GM06990 (cell line): ENCODE measurements around the gene ZCCHC24.

Experiments used
- DNase-seq: peaks from one replicate; pipeline ENCODE4 v3.0.0-alpha.2; 2011; ENCODE audit not compliant: insufficient read length; ENCODE audit errors: extremely low read depth
- H3K27me3 ChIP-seq: replicated peaks from 2 replicates; pipeline ENCODE4 v1.6.0; 2011; ENCODE audit warnings: low read length; ENCODE audit not compliant: control insufficient read depth, insufficient read depth
- H3K36me3 ChIP-seq: 2 replicates; pipeline ENCODE4 v1.5.1; 2011; ENCODE audit warnings: low read length; ENCODE audit not compliant: control insufficient read depth, insufficient read depth
- H3K4me3 ChIP-seq: replicated peaks from 2 replicates; pipeline ENCODE4 v1.5.1; 2011; ENCODE audit warnings: low read depth, mild to moderate bottlenecking, control low read depth, low read length
- TF ChIP-seq, protein P1 (sequence below): IDR thresholded peaks from 2 replicates; pipeline ENCODE4 v1.5.1; 2011; ENCODE audit warnings: low read length, control low read depth, mild to moderate bottlenecking, inconsistent platforms; ENCODE audit not compliant: insufficient read depth, poor library complexity, severe bottlenecking

Gene ZCCHC24

DNA sequence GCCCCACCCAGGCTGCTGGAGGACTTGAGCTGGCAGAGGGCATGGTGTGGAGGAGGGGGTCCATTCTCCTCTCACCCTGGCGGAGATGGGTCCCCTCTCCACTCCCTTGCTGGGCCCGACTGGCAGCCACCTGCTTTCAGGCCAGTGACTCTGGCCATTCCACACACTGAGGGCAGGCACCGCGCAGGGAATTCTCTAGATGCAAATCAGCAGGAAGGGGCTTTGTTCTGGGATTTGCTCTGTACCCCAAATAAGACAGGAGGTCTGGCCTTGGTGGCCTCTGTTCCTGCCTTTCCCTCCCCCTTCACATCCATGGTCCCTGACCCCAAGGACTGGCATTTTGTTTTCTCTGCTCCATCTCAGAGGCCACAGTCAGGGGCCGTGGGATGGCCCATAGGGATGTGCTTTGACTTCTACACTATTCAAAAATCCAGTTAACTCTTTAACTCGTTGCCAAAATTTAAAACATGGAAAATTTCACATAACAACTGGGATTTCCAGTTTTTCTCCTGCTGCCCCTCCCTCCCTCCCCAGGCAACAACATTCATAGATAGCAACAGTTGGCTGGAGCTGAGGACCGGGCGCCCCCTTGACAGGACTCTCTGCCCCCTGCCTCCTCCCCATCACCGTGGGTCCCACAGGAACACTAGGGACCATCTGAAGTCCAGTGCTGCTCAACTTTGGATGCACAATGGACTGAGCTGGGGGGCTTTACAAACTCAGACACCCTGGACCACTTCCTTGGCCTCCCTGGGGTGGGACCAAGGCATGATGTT lies 64.3 kb downstream of the ZCCHC24 start:
- TF ChIP-seq, protein P1, sequence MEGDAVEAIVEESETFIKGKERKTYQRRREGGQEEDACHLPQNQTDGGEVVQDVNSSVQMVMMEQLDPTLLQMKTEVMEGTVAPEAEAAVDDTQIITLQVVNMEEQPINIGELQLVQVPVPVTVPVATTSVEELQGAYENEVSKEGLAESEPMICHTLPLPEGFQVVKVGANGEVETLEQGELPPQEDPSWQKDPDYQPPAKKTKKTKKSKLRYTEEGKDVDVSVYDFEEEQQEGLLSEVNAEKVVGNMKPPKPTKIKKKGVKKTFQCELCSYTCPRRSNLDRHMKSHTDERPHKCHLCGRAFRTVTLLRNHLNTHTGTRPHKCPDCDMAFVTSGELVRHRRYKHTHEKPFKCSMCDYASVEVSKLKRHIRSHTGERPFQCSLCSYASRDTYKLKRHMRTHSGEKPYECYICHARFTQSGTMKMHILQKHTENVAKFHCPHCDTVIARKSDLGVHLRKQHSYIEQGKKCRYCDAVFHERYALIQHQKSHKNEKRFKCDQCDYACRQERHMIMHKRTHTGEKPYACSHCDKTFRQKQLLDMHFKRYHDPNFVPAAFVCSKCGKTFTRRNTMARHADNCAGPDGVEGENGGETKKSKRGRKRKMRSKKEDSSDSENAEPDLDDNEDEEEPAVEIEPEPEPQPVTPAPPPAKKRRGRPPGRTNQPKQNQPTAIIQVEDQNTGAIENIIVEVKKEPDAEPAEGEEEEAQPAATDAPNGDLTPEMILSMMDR = no peak
- no peaks in the 10 kb centered on the region for H3K36me3 ChIP-seq
- no peaks in the 10 kb centered on the region; the same call in none of the 2 replicates for H3K27me3 ChIP-seq
- H3K4me3 ChIP-seq = no peak overlapping the region
- DNase-seq = no peak

DNA sequence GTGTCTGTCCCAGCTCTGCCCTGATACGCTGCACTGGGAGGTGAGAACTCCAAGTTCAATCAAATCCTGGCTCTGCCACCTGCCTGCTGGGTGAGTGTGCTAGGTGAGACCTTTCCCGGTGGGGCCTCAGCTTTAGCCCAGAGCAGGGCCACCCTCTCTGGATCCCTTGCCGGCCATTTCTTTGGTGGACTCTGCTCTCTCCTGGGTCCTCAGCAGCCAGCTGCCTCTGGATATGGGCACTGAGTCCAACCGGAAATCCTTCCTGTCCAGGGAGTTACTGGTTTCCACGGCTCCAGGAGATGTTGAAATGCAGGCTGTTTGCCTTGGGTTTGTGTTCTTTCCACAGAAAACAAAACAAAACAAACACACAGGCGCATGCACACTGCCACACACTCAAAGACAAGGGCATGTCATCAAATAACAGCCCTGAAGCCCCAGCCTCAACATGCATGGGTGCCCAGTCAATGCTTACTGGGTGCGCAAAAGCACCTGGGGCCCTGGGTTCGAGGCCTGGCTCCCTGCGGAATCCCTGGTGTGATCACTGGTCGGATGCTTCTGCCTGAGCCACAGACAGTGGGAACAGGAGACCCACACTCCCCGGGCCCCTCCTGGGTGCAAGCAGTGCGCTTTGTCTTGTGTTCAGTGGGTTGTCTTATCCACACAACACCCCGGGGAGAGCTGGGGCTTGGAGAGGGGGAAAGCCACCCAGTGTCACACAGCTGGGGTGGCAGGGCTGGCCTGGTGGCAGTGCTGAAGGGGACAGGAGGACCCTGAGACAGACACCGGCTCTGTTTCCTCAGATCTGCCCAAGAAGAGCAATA lies 65.1 kb downstream of the ZCCHC24 start:
- DNase-seq = no peak
- Histone ChIP-seq H3K36me3 (no peaks in the 10 kb centered on the region), H3K27me3 (no peaks in the 10 kb centered on the region; the same call in none of the 2 replicates), H3K4me3 (no peak overlapping the region)
- TF ChIP-seq, protein P1 = no peak

DNA sequence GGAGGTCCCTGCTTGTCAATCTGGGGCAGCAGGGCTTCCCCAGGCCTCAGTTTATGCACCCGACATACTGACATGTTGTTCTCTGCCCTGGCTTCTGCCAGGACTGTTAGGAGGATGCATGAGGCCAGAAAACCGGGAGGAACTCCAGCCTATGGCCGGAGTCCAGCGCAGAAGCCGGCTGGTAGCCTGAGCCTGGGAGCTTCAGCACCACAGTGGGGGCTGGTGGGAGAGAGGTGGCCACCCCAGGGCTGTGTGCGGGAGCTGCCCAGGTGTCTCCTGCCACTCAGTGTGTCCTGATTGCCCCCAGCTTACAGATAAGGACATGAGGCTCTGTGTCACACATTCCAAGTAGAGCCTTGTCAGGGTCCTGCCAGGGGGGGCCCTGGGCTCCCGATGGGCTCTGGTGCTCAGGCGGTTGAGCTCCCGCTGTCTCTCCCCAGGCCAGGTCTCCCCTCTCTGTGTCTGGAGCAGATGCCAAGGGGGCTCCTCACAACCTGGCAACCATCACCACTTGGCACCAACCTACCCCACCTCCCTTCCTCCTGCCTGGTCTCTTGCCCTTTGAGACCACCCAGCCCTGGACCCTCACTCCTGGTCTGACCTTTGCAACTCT lies 65.8 kb downstream of the ZCCHC24 start:
- TF ChIP-seq, protein P1 = no peak
- Histone ChIP-seq H3K27me3 (no peaks in the 10 kb centered on the region; the same call in none of the 2 replicates), H3K36me3 (no peaks in the 10 kb centered on the region), H3K4me3 (no peak overlapping the region)
- DNase-seq = no peak

DNA sequence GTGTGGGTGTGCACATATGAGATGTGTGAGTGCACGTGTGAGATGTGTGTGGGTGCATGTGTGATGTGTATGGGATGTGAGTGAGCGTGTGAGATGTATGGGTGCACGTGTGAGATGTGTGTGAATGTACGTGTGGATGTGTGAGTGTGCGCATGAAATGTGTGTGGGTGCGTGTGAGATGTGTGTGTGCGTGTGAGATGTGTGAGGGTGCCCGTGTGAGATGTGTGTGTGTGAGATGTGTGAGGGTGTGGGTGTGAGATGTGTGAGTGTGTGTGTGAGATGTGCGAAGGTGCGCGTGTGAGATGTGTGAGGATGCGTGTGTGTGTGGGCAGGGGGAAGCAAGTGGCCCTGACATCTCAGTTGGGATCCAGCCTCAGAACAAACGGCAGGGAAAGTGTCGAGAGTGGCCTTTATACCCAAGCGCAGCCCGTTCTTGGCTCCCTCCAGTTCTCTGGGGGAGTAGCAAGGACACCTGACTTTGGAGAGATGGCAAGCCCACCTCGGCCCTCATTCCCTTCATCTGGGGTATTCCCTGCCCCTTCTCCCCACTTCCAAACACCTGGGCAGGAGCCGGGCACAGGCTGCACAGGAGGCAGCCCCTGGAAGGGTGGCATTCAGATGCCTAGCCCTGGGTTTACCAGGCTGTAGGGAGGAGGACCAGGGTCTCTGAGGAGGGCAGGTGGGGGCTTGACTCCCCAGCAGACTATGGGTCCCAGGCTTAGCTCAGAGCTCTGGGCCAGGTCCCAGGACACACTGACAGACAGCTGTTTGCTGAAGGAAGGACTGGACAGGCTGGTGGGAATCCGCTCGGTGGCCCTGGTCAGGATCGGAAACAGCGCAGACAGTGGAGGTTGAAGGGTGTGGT lies 66.5 kb downstream of the ZCCHC24 start:
- Histone ChIP-seq H3K27me3 (no peaks in the 10 kb centered on the region; the same call in none of the 2 replicates), H3K4me3 (no peak overlapping the region), H3K36me3 (no peaks in the 10 kb centered on the region)
- DNase-seq = no peak
- TF ChIP-seq, protein P1 = no peak

DNA sequence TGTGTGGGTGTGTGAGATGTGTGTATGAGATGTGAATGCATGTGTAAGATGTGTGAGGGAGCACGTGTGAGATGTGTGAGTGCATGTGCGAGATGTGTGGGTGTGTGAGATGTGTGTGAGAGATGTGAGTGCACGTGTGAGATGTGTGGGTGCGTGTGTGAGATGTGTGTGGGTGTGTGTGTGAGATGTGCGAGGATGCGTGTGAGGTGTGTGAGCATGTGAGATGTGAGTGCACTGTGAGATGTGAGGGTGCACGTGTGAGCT lies 67.1 kb downstream of the ZCCHC24 start:
- H3K36me3 ChIP-seq = no peaks in the 10 kb centered on the region
- TF ChIP-seq, protein P1 = no peak
- H3K27me3 ChIP-seq = no peaks in the 10 kb centered on the region; the same call in none of the 2 replicates
- no peak overlapping the region for H3K4me3 ChIP-seq
- no peak for DNase-seq
